Nephron (organoid): ENCODE results near the gene FERD3L.
"Not testable (repeated sequence)": the region's sequence is repeated elsewhere in the genome, so short reads cannot be mapped to it uniquely, and the experiment has no call there.

Experiments
- H3K27ac Mint-ChIP-seq, 3 experiments: 2 replicates each; pipeline ENCODE4 v1.8.0; 2020; ENCODE audit warnings: mixed read lengths in 3 of 3, mild to moderate bottlenecking in 2 of 3, moderate library complexity in 1 of 3
- H3K27me3 Mint-ChIP-seq: 2 replicates; pipeline ENCODE4 v1.8.0; 2021; ENCODE audit warnings: low read depth, mild to moderate bottlenecking, moderate library complexity, mixed read lengths
- H3K36me3 Mint-ChIP-seq: 2 replicates; pipeline ENCODE4 v1.8.0; 2020; ENCODE audit warnings: low read depth, mixed read lengths
- H3K4me1 Mint-ChIP-seq: 2 replicates; pipeline ENCODE4 v1.8.0; 2020; ENCODE audit warnings: mixed read lengths
- H3K4me3 Mint-ChIP-seq, 3 experiments: 2 replicates each; pipeline ENCODE4 v1.8.0; 2020; ENCODE audit warnings: mild to moderate bottlenecking in 3 of 3, mixed read lengths in 3 of 3, moderate library complexity in 2 of 3
- H3K9me3 Mint-ChIP-seq: 2 replicates; pipeline ENCODE4 v1.8.0; 2020; ENCODE audit warnings: mixed read lengths
- CTCF ChIP-seq, 3 experiments: fragments of 200-600 bp; sonication (generic); IDR thresholded peaks; one replicate each; pipeline ENCODE4 v1.5.0; 2021; ENCODE audit warnings: antibody characterized with exemption in 3 of 3; ENCODE audit not compliant: unreplicated experiment in 3 of 3

The FERD3L gene

GRCh38 chr7:19144661-19145433 is at the start of gene FERD3L:
Gene FERD3L (minus strand): TSS chr7:19145421. CDS start chr7:19145362, 59 bp downstream.
- H3K4me1 Mint-ChIP-seq, result peaks cover 12% of the 10 kb centered on the region
- no peaks in the 10 kb centered on the region for H3K36me3 Mint-ChIP-seq
- no peak within 1 kb of the TSS for H3K27ac Mint-ChIP-seq
- peaks cover 76% of the 10 kb centered on the region for H3K27me3 Mint-ChIP-seq
- H3K9me3 Mint-ChIP-seq, result peaks cover 4% of the 10 kb centered on the region
- H3K4me3 Mint-ChIP-seq, result peak within 1 kb of the TSS; percentile 70 to 80 (median 78)
- no peak for TF ChIP-seq CTCF (IDR thresholded peaks at IDR 0.05; ENCODE audit: unreplicated experiment in 3 of 3)

GRCh38 chr7:19194417-19194816 is 49.2 kb upstream of the FERD3L start:
- not testable (repeated sequence) for H3K9me3 Mint-ChIP-seq

GRCh38 chr7:19181634-19182033 is 36.4 kb upstream of the FERD3L start:
- no peak overlapping the region for H3K4me3 Mint-ChIP-seq
- H3K9me3 Mint-ChIP-seq, result peaks cover 31% of the 10 kb centered on the region
- TF ChIP-seq CTCF (IDR thresholded peaks at IDR 0.05; ENCODE audit: unreplicated experiment in 3 of 3), result no peak
- no peaks in the 10 kb centered on the region for H3K4me1 Mint-ChIP-seq
- no peaks in the 10 kb centered on the region for H3K27me3 Mint-ChIP-seq
- H3K27ac Mint-ChIP-seq, result no peak overlapping the region
- H3K36me3 Mint-ChIP-seq, result no peaks in the 10 kb centered on the region

More at GRCh38 chr7:19194417-19194816, 49.2 kb upstream of the FERD3L start:
- not testable (repeated sequence) for H3K4me1 Mint-ChIP-seq, H3K27ac Mint-ChIP-seq, H3K27me3 Mint-ChIP-seq, H3K36me3 Mint-ChIP-seq
- H3K4me3 Mint-ChIP-seq, result peak overlapping the region; percentile 75 to 81 (median 75)

- H3K4me1 Mint-ChIP-seq, result no peaks in the 10 kb centered on the region
- H3K36me3 Mint-ChIP-seq, result no peaks in the 10 kb centered on the region
- H3K4me3 Mint-ChIP-seq, result no peak overlapping the region
- H3K9me3 Mint-ChIP-seq, result peaks cover 9% of the 10 kb centered on the region
- H3K27ac Mint-ChIP-seq, result no peak overlapping the region
- H3K27me3 Mint-ChIP-seq, result no peaks in the 10 kb centered on the region
- no peak for TF ChIP-seq CTCF (IDR thresholded peaks at IDR 0.05; ENCODE audit: unreplicated experiment in 3 of 3)
These were observed 33.4 kb upstream of the FERD3L start for GRCh38 chr7:19178595-19178994.

- H3K27ac Mint-ChIP-seq, result no peak overlapping the region
- H3K9me3 Mint-ChIP-seq, result peaks cover 2% of the 10 kb centered on the region
- no peak for TF ChIP-seq CTCF (IDR thresholded peaks at IDR 0.05; ENCODE audit: unreplicated experiment in 3 of 3)
- H3K4me1 Mint-ChIP-seq, result no peaks in the 10 kb centered on the region
- no peaks in the 10 kb centered on the region for H3K36me3 Mint-ChIP-seq
- H3K4me3 Mint-ChIP-seq, result no peak overlapping the region
- H3K27me3 Mint-ChIP-seq, result no peaks in the 10 kb centered on the region
These were observed 32.0 kb upstream of the FERD3L start for GRCh38 chr7:19177269-19177668.

- no peak overlapping the region for H3K4me3 Mint-ChIP-seq
- H3K27ac Mint-ChIP-seq, result no peak overlapping the region
- no peaks in the 10 kb centered on the region for H3K4me1 Mint-ChIP-seq
- H3K27me3 Mint-ChIP-seq, result no peaks in the 10 kb centered on the region
- no peak for TF ChIP-seq CTCF (IDR thresholded peaks at IDR 0.05; ENCODE audit: unreplicated experiment in 3 of 3)
- no peaks in the 10 kb centered on the region for H3K9me3 Mint-ChIP-seq
- H3K36me3 Mint-ChIP-seq, result no peaks in the 10 kb centered on the region
These were observed 30.0 kb upstream of the FERD3L start for GRCh38 chr7:19175241-19175640.
